Activated effector memory CD4-positive, alpha-beta T cell treated with Interleukin-2 at 50 U/mL for 16 hours (primary cell): Measurements from ENCODE around the gene TIMMDC1.
"Not testable (repeated sequence)": the region's sequence is repeated elsewhere in the genome, so short reads cannot be mapped to it uniquely, and the experiment has no call there.

ENCODE experiments used
- DNase-seq: peaks from one replicate; pipeline ENCODE4 v3.0.0-alpha.2; 2020

The TIMMDC1 gene

GRCh38 chr3:119557877-119558269, 59.5 kb downstream of the TIMMDC1 start:
- DNase-seq = no peak

- DNase-seq = no peak
Measured at GRCh38 chr3:119558626-119559317, 60.4 kb downstream of the TIMMDC1 start.

- DNase-seq = peak; percentile 51
Measured at GRCh38 chr3:119559441-119559963, 61.2 kb downstream of the TIMMDC1 start, which contains the start of gene CD80. Gene CD80, minus strand, starts transcription at chr3:119559614. Its CDS starts 1,886 bp downstream, at chr3:119557728.

- DNase-seq = no peak
Measured at GRCh38 chr3:119560160-119560559, 61.8 kb downstream of the TIMMDC1 start.

DNA sequence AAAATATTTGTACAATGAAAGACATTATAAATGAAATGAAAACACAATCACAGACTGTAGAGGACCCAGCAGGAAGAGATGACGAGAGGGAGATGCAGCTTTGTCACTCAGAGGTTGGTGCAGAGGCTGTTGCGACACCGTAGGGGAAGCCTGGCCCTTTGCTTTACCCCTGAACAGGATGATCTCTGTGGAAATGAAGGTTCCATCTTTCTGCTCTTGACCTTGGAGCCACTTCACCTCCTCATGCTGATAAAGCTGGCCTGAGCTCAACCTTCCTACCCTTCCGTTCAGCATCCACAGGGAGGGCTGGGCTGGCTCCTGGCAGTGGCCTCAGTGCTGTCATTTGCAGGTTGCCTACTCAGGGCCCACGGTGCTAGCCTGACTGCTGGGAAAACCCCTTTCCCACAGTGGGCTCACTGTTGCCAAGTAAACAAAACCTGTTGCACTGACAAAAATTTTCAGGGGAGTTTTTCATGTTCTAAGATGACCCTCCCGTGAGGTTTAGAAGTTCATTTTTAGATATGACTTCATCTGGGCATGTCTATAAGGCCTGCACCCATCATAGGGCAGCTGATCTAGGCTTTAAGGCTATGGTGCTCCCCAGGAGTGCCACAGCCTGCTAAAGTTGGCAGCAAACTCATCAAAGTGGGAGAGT, 64.1 kb downstream of the TIMMDC1 start:
- DNase-seq = peak; percentile 24

DNA sequence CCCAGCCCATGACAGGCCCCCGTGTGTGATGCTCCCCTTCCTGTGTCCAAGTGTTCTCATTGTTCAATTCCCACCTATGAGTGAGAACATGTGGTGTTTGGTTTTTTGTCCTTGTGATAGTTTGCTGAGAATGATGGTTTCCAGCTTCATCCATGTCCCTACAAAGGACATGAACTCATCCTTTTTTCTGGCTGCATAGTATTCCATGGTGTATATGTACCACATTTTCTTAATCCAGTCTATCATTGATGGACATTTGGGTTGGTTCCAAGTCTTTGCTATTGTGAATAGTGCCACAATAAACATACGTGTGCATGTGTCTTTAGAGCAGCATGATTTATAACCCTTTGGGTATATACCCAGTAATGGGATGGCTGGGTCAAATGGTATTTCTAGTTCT, 65.0 kb downstream of the TIMMDC1 start:
- not testable (repeated sequence) for DNase-seq

- DNase-seq = no peak
Measured at GRCh38 chr3:119569156-119569555, 70.8 kb downstream of the TIMMDC1 start.

GRCh38 chr3:119570229-119570628, 71.9 kb downstream of the TIMMDC1 start:
- no peak for DNase-seq

DNA sequence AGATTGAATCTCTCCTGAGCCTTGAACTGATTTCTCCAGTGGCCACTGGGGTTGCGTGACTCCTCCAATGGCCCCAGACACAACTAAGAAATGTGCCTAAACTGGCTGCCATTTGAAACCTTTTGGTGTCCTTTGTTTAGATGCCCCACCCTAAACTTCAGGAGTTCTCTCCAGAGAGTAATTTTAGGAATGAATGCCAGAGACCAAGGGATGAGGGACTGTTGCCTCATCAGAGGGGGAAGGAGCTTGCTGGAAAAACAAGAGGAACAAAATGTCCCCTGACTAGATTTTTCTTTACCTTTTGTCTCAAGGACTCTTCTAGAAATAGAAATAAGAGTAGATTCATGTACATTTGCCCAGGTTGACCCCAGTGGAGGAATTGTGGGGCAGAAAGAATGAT, 72.9 kb downstream of the TIMMDC1 start:
- no peak for DNase-seq

- no peak for DNase-seq
Measured at GRCh38 chr3:119571688-119572087, 73.3 kb downstream of the TIMMDC1 start.
